ENCODE data around the gene SGSH.

DNA sequence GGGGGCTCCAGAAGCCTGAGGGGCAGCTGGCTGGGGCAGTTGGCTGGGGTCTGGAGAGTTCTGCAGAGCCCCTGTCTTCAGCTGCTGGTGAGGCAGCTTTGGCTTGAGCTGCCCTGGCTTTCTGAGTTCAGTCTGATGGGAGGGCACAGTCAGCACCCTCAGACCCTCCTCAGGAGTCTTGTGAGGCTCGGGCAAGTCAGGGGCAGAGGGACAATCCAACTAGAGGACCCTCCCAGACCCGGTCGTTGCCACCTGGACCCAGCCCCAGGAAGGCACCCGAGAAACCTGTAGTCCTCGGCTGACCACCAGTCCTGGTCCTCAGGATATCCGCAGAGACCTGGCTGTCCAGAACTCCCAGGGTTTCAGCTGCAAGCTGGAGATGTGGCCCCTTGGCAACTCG is 48.5 kb downstream of the SGSH start:
- TF ChIP-seq, protein P1, sequence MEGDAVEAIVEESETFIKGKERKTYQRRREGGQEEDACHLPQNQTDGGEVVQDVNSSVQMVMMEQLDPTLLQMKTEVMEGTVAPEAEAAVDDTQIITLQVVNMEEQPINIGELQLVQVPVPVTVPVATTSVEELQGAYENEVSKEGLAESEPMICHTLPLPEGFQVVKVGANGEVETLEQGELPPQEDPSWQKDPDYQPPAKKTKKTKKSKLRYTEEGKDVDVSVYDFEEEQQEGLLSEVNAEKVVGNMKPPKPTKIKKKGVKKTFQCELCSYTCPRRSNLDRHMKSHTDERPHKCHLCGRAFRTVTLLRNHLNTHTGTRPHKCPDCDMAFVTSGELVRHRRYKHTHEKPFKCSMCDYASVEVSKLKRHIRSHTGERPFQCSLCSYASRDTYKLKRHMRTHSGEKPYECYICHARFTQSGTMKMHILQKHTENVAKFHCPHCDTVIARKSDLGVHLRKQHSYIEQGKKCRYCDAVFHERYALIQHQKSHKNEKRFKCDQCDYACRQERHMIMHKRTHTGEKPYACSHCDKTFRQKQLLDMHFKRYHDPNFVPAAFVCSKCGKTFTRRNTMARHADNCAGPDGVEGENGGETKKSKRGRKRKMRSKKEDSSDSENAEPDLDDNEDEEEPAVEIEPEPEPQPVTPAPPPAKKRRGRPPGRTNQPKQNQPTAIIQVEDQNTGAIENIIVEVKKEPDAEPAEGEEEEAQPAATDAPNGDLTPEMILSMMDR (IDR thresholded peaks at IDR 0.05): no peak
- TF ChIP-seq POLR2A (IDR thresholded peaks at IDR 0.05): no peak

Data from suprapubic skin (tissue), 3 donors.